Caco-2 (cell line): Measurements from ENCODE around the gene SAFB2. TPM values are rescaled to one million over a fixed set of nuclear protein-coding genes. Genes with fewer than 3 reads are reported as not detected.

Experiments
- BruUV-seq: library from RNA; stranded (reverse); fragments of 400-500 nt; replicated peaks from 2 replicates; lab custom pipeline; 2021; lab: Mats Ljungman, UMichigan
- CTCF ChIA-PET: fragments of 300-600 bp; sonication (Branson Sonifier 250); formaldehyde crosslinking; loops from one replicate; lab custom pipeline; 2022; ENCODE audit warnings: antibody characterized with exemption; lab: Charles Lee
- POLR2A ChIA-PET: fragments of 300-600 bp; sonication (Branson Sonifier 250); formaldehyde crosslinking; loops from one replicate; lab custom pipeline; 2022; ENCODE audit warnings: antibody characterized with exemption; lab: Charles Lee
- DNase-seq, 2 experiments: peaks; one replicate each; pipeline versions ENCODE4 v3.0.0 to v3.0.0-alpha.2; 2020 to 2022
- H3K27me3 ChIP-seq: replicated peaks from 2 replicates; pipeline ENCODE4 v1.6.0; 2011; ENCODE audit warnings: low read length; ENCODE audit not compliant: control insufficient read depth, insufficient read depth
- H3K36me3 ChIP-seq: 2 replicates; pipeline ENCODE4 v1.5.1; 2011; ENCODE audit warnings: low read length; ENCODE audit not compliant: control insufficient read depth, insufficient read depth
- H3K4me1 ChIP-seq: fragments of 250-450 bp; sonication (Bioruptor Pico); 2 replicates; pipeline ENCODE4 v1.5.1; 2020; ENCODE audit warnings: mild to moderate bottlenecking
- H3K4me3 ChIP-seq: 2 replicates; pipeline ENCODE4 v1.5.1; 2011; ENCODE audit warnings: low read depth, mild to moderate bottlenecking, control low read depth, low read length
- H3K9me3 ChIP-seq: fragments of 250-450 bp; sonication (Bioruptor Pico); 2 replicates; pipeline ENCODE4 v1.5.1; 2020; ENCODE audit warnings: mild to moderate bottlenecking, moderate library complexity
- H3K27ac Mint-ChIP-seq: one replicate; pipeline ENCODE4 v1.8.0; 2022; ENCODE audit warnings: mixed read lengths; ENCODE audit not compliant: unreplicated experiment
- H3K27me3 Mint-ChIP-seq: one replicate; pipeline ENCODE4 v1.8.0; 2022; ENCODE audit warnings: mixed read lengths; ENCODE audit not compliant: insufficient read depth, unreplicated experiment
- H3K36me3 Mint-ChIP-seq: one replicate; pipeline ENCODE4 v1.8.0; 2022; ENCODE audit warnings: mild to moderate bottlenecking, mixed read lengths; ENCODE audit not compliant: insufficient read depth, unreplicated experiment
- H3K4me1 Mint-ChIP-seq: one replicate; pipeline ENCODE4 v1.8.0; 2022; ENCODE audit warnings: low read depth, mixed read lengths; ENCODE audit not compliant: unreplicated experiment
- H3K4me3 Mint-ChIP-seq: one replicate; pipeline ENCODE4 v1.8.0; 2022; ENCODE audit warnings: mild to moderate bottlenecking, moderate library complexity, mixed read lengths; ENCODE audit not compliant: unreplicated experiment
- H3K9me3 Mint-ChIP-seq: one replicate; pipeline ENCODE4 v1.8.0; 2022; ENCODE audit warnings: mixed read lengths; ENCODE audit not compliant: unreplicated experiment
- CTCF ChIP-seq, 2 experiments: fragments of 200-600 bp in 1 of 2; IDR thresholded peaks; 1 replicate in 1 of 2; 2 replicates in 1 of 2; pipeline versions ENCODE4 v1.5.1 to v1.8.0; 2011 to 2022; ENCODE audit warnings: antibody characterized with exemption in 1 of 2, control low read depth in 1 of 2, inconsistent platforms in 1 of 2, low read depth in 1 of 2, low read length in 1 of 2, mild to moderate bottlenecking in 1 of 2, moderate library complexity in 1 of 2; ENCODE audit not compliant: insufficient read depth in 1 of 2, severe bottlenecking in 1 of 2, unreplicated experiment in 1 of 2
- intact Hi-C: fragments of 100-400 bp; cut with micrococcal nuclease; formaldehyde crosslinking; loops from one replicate; pipeline ENCODE4 v1.10.0; 2022; ENCODE audit not compliant: unreplicated experiment
- total RNA-seq: library from RNA; stranded (reverse); gene quantifications from 2 replicates; pipeline ENCODE4 v1.2.3, GENCODE V29; 2022

Gene SAFB2
- total RNA-seq, 1 experiment from 2014 or later: 81.3 TPM

- peaks cover 13% of the 10 kb centered on the region for H3K4me1 Mint-ChIP-seq
- H3K27ac Mint-ChIP-seq: peak overlapping the region; percentile 97
- DNase-seq: no peak
- H3K4me3 Mint-ChIP-seq: no peak overlapping the region
- intact Hi-C loops: no loop called here
- ChIA-PET POLR2A (interaction anchor here (1.0 kb wide), 1 partner anchor 51 kb away, joined by 3 read pairs; the partner anchor contains the start of genes SAFB and SAFB2), CTCF (interaction anchor here (2.0 kb wide), 1 partner anchor 24 kb away, joined by 7 read pairs; no protein-coding TSS in a partner anchor)
- no peaks in the 10 kb centered on the region for H3K36me3 Mint-ChIP-seq
- no peaks in the 10 kb centered on the region for H3K27me3 Mint-ChIP-seq
- Histone ChIP-seq H3K9me3 (no peaks in the 10 kb centered on the region), H3K4me3 (no peak overlapping the region), H3K27me3 (no peaks in the 10 kb centered on the region), H3K36me3 (no peaks in the 10 kb centered on the region), H3K4me1 (peaks cover 16% of the 10 kb centered on the region)
- BruUV-seq: no TSS peak
- TF ChIP-seq CTCF (IDR thresholded peaks at IDR 0.05; ENCODE audit: insufficient read depth in 1 of 2, low read depth in 1 of 2, low read length in 1 of 2, severe bottlenecking in 1 of 2, unreplicated experiment in 1 of 2): no peak
- H3K9me3 Mint-ChIP-seq: no peaks in the 10 kb centered on the region
Observed at GRCh38 chr19:5571777-5572176, 50.8 kb downstream of the SAFB2 start.

- H3K9me3 ChIP-seq: no peaks in the 10 kb centered on the region
- peak overlapping the region; percentile 61 for H3K4me3 ChIP-seq
- no peak for DNase-seq
- Mint-ChIP-seq H3K4me3 (peak overlapping the region; percentile 54), H3K27me3 (no peaks in the 10 kb centered on the region), H3K27ac (no peak overlapping the region), H3K36me3 (peaks cover 4% of the 10 kb centered on the region), H3K4me1 (peaks cover 10% of the 10 kb centered on the region), H3K9me3 (no peaks in the 10 kb centered on the region)
- ChIA-PET CTCF (interaction anchor here (0.6 to 1.0 kb wide), 4 partner anchors 20 to 777 kb away, joined by 3 to 7 read pairs (median 4); partner anchors contain the start of gene FEM1A), POLR2A (no interaction called here)
- no peaks in the 10 kb centered on the region for H3K27me3 ChIP-seq
- no TSS peak for BruUV-seq
- intact Hi-C loops: no loop called here
- no peak for TF ChIP-seq CTCF (IDR thresholded peaks at IDR 0.05; ENCODE audit: insufficient read depth in 1 of 2, low read depth in 1 of 2, low read length in 1 of 2, severe bottlenecking in 1 of 2, unreplicated experiment in 1 of 2)
- H3K36me3 ChIP-seq: no peaks in the 10 kb centered on the region
- peaks cover 14% of the 10 kb centered on the region for H3K4me1 ChIP-seq
Observed at GRCh38 chr19:5567970-5568407, 54.6 kb downstream of the SAFB2 start.

- peak; percentile 38 to 50 for TF ChIP-seq CTCF (IDR thresholded peaks at IDR 0.05; ENCODE audit: insufficient read depth in 1 of 2, low read depth in 1 of 2, low read length in 1 of 2, severe bottlenecking in 1 of 2, unreplicated experiment in 1 of 2)
- Histone ChIP-seq H3K4me3 (peak within 1 kb of the TSS; percentile 61), H3K9me3 (no peaks in the 10 kb centered on the region), H3K27me3 (no peaks in the 10 kb centered on the region), H3K4me1 (peaks cover 8% of the 10 kb centered on the region), H3K36me3 (no peaks in the 10 kb centered on the region)
- Mint-ChIP-seq H3K27ac (no peak within 1 kb of the TSS), H3K4me1 (peaks cover 5% of the 10 kb centered on the region), H3K4me3 (peak within 1 kb of the TSS; percentile 54), H3K9me3 (peaks cover 2% of the 10 kb centered on the region), H3K27me3 (no peaks in the 10 kb centered on the region), H3K36me3 (peaks cover 6% of the 10 kb centered on the region)
- DNase-seq: peak in 1 of 2 experiments; percentile 56
- intact Hi-C loops: no loop called here
- POLR2A ChIA-PET: no interaction called here
- CTCF ChIA-PET: interaction anchor here (0.6 to 1.0 kb wide), 4 partner anchors 20 to 776 kb away, joined by 3 to 7 read pairs (median 4); partner anchors contain the start of gene FEM1A
- BruUV-seq: no TSS peak
Observed at GRCh38 chr19:5567360-5567969, 55.1 kb downstream of the SAFB2 start, which contains the start of gene TINCR. Gene TINCR (minus strand): TSS chr19:5567953.
